ENCODE data around the gene HSPA12A. TPM values are rescaled to one million over a fixed set of nuclear protein-coding genes. Genes with fewer than 3 reads are reported as not detected.

HSPA12A gene
- total RNA-seq, 1 donor from 2014 or later: 5.1 TPM

GRCh38 chr10:116698364-116698763 is 44.0 kb downstream of the HSPA12A start:
- ChIA-PET POLR2A (no interaction called here), CTCF (no interaction called here)
- DNase-seq (no peak), ATAC-seq (ENCODE audit: low read depth) (no peak)
- Mint-ChIP-seq H3K36me3 (ENCODE audit: low read depth) (no peaks in the 10 kb centered on the region), H3K4me1 (no peaks in the 10 kb centered on the region), H3K9me3 (peaks cover 6% of the 10 kb centered on the region), H3K4me3 (no peak overlapping the region), H3K27me3 (no peaks in the 10 kb centered on the region), H3K27ac (no peak overlapping the region)
- intact Hi-C loops (cut with micrococcal nuclease): no loop called here
- TF ChIP-seq, protein P1, sequence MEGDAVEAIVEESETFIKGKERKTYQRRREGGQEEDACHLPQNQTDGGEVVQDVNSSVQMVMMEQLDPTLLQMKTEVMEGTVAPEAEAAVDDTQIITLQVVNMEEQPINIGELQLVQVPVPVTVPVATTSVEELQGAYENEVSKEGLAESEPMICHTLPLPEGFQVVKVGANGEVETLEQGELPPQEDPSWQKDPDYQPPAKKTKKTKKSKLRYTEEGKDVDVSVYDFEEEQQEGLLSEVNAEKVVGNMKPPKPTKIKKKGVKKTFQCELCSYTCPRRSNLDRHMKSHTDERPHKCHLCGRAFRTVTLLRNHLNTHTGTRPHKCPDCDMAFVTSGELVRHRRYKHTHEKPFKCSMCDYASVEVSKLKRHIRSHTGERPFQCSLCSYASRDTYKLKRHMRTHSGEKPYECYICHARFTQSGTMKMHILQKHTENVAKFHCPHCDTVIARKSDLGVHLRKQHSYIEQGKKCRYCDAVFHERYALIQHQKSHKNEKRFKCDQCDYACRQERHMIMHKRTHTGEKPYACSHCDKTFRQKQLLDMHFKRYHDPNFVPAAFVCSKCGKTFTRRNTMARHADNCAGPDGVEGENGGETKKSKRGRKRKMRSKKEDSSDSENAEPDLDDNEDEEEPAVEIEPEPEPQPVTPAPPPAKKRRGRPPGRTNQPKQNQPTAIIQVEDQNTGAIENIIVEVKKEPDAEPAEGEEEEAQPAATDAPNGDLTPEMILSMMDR (IDR thresholded peaks at IDR 0.05): no peak

DNA sequence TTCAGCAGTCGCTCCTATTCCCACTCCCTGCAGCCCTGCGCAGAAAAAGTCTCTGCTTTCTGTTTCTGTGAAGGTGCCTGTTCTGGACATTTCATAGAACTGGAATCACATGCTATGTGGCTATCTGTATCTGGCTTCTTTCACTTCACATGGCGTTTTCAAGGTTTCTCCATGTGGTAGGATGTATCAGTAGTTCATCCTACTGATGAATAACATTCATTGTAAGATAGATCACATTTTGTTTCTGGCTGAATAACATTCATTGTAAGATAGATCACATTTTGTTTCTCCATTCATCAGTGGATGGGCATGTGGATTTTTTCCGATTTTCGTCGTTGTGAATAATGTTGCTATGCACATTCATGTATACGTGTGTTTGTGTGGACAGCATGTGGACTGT is 44.5 kb downstream of the HSPA12A start:
- no peak for DNase-seq
- no peaks in the 10 kb centered on the region for H3K4me1 Mint-ChIP-seq
- no peak overlapping the region for H3K27ac Mint-ChIP-seq
- CTCF ChIA-PET: no interaction called here
- no peaks in the 10 kb centered on the region for H3K36me3 Mint-ChIP-seq (ENCODE audit: low read depth)
- no peaks in the 10 kb centered on the region for H3K27me3 Mint-ChIP-seq
- no peak for ATAC-seq (ENCODE audit: low read depth)
- H3K4me3 Mint-ChIP-seq: no peak overlapping the region
- intact Hi-C loops (cut with micrococcal nuclease): no loop called here
- peaks cover 6% of the 10 kb centered on the region for H3K9me3 Mint-ChIP-seq
- TF ChIP-seq, protein P1 (IDR thresholded peaks at IDR 0.05): no peak
- POLR2A ChIA-PET: no interaction called here

- Mint-ChIP-seq H3K36me3 (ENCODE audit: low read depth) (no peaks in the 10 kb centered on the region), H3K4me1 (no peaks in the 10 kb centered on the region), H3K27ac (no peak overlapping the region), H3K4me3 (no peak overlapping the region), H3K27me3 (no peaks in the 10 kb centered on the region), H3K9me3 (peaks cover 6% of the 10 kb centered on the region)
- DNase-seq (no peak), ATAC-seq (ENCODE audit: low read depth) (no peak)
- CTCF ChIA-PET: no interaction called here
- intact Hi-C loops (cut with micrococcal nuclease): no loop called here
- POLR2A ChIA-PET: no interaction called here
- TF ChIP-seq, protein P1 (IDR thresholded peaks at IDR 0.05): no peak
Observed at GRCh38 chr10:116696919-116697318, 45.4 kb downstream of the HSPA12A start.

- DNase-seq (no peak), ATAC-seq (ENCODE audit: low read depth) (no peak)
- H3K9me3 Mint-ChIP-seq: peaks cover 6% of the 10 kb centered on the region
- H3K4me3 Mint-ChIP-seq: no peak overlapping the region
- no peaks in the 10 kb centered on the region for H3K36me3 Mint-ChIP-seq (ENCODE audit: low read depth)
- CTCF ChIA-PET: no interaction called here
- intact Hi-C loops (cut with micrococcal nuclease): no loop called here
- POLR2A ChIA-PET: no interaction called here
- no peaks in the 10 kb centered on the region for H3K4me1 Mint-ChIP-seq
- TF ChIP-seq, protein P1 (IDR thresholded peaks at IDR 0.05): no peak
- H3K27ac Mint-ChIP-seq: no peak overlapping the region
- H3K27me3 Mint-ChIP-seq: no peaks in the 10 kb centered on the region
Observed at GRCh38 chr10:116694927-116695268, 47.5 kb downstream of the HSPA12A start.

DNA sequence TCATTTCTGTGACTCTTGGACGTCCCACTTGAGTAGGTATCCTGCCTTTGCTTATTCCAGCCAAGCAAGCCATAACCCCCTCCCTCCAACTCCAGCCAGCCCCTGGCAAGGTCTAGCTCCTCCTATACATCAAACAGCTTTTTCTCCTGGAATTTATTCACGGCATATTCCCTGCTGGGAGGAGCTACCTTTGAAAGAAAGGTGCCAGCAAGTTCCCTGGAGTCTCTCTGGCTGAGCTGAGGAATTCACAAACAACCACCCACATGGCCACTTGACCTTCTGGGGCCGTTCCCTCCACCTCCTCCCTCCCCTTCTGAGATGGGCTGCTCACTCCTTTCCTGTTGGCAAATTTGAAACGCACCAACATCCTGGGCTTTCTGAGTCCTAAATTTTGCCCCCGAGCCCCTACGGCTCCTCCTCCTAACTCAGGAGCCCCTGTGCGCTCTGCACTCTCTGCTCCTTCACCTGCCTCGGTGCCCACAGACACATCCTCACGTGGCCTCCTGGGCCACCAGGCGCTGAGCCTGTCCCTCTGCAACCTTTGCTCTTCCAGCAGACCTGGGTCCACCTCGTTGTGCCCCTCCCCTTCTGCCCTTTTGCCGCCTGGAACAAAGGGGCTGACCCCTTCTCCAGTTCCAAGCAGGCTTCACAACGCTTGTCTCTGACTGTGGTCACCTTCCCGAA is 48.0 kb downstream of the HSPA12A start:
- no peaks in the 10 kb centered on the region for H3K27me3 Mint-ChIP-seq

More for the DNA sequence above, 48.0 kb downstream of the HSPA12A start:
- TF ChIP-seq, protein P1 (IDR thresholded peaks at IDR 0.05): no peak
- CTCF ChIA-PET: no interaction called here
- Mint-ChIP-seq H3K4me1 (no peaks in the 10 kb centered on the region), H3K36me3 (ENCODE audit: low read depth) (no peaks in the 10 kb centered on the region), H3K27ac (no peak overlapping the region), H3K4me3 (no peak overlapping the region), H3K9me3 (peaks cover 6% of the 10 kb centered on the region)
- intact Hi-C loops (cut with micrococcal nuclease): no loop called here
- DNase-seq (no peak), ATAC-seq (ENCODE audit: low read depth) (no peak)
- POLR2A ChIA-PET: no interaction called here
